Stimulated activated CD4-positive, alpha-beta T cell treated with anti-CD3 and anti-CD28 coated beads, TNF-alpha, amount 100 ng/mL, for 1 hour (primary cell): ENCODE measurements around the gene IQGAP3.
A peak's percentile ranks its signal among the peaks of the same experiment; 100 is the strongest.
"Not testable (repeated sequence)": the region's sequence is repeated elsewhere in the genome, so short reads cannot be mapped to it uniquely, and the experiment has no call there.

ENCODE experiments used
- DNase-seq, 3 donors: peaks; one replicate each; pipeline ENCODE4 v3.0.0-alpha.2; 2020; ENCODE audit warnings: low read depth in 3 of 3, low spot score in 1 of 3

The IQGAP3 gene

DNA sequence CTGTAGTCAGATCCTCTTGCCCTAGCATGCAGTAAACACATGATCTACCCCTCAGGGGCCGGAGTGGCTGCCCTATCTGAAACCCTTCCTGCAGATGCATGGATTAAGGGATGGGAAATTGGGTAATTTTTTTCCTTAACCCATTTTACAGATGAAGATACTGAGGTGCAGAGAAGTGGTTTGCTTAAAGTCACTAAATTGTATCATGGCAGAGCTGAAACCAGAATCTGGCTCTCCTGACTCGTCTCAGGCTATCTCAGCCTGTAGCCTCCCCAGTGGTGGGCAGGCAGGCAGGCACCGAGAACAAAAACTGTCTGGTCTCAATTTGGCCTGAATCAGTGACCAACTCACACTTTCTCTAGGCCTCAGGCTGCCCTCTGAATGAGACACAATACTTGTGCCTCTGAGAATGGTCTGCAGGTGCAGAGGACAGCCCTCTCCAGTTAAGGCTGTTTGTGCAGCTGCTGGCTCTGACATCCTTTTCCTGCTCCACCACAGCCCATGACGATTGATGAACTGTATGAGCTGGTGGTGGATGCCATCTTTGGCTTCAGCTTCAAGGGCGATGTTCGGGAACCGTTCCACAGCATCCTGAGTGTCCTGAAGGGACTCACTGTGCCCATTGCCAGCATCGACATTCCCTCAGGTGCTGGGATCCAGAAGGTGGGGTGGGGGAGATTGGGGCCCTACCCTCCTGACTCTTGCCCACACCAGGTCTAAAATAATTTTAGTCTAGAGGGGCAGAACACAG, 20.7 kb upstream of the IQGAP3 start:
- DNase-seq, result no peak

DNA sequence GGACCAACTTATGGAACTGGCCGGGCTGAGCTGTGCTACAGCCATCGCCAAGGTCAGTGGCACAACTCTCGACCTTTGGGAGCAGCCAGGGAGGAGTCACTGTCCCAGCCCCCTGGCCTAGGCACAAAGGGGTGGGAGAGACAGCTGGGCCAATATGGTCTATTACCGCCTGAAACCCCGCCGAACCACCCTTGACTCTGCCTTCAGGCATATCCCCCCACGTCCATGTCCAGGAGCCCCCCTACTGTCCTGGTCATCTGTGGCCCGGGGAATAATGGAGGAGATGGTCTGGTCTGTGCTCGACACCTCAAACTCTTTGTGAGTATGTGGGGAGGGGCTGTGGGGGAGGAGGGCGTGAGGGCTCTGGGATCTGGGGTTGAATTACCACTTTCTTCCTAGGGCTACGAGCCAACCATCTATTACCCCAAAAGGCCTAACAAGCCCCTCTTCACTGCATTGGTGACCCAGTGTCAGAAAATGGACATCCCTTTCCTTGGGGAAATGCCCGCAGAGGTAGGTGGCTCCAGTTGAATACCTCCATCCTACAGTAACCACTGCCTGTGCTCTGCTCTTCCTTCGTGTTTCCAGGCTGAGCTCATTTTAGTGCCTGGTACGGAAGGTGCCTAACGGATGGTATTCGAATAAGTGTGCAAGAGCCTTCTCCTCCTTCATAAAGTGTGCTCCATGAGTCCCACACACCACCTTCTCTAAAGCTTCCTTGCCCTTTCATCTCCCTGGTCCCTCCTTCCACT, 20.0 kb upstream of the IQGAP3 start:
- DNase-seq, result no peak

DNA sequence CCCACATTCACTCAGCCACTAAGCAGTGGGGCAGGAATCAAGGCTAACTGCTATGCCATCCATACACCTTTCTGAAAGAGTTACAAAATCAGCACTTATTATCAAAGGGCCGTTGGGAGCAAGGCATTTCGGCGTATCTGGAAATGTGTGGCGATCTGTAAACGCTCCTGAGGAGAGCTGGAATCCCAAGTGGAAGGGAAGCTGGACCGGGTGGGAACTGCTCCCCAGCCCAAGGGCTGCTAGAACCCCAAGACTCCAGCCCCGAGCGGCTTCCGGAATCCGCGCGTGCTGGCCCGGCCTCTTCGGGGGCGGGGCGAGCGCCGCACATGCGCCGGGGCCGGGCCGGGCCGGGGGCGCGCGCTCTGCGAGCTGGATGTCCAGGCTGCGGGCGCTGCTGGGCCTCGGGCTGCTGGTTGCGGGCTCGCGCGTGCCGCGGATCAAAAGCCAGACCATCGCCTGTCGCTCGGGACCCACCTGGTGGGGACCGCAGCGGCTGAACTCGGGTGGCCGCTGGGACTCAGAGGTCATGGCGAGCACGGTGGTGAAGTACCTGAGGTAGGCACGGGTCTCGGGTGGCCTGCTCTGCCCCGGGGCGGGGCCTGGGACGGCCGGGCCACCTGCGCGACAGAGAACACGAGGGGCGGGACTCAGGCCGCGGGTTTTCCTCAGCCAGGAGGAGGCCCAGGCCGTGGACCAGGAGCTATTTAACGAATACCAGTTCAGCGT, 19.2 kb upstream of the IQGAP3 start, which contains the start of gene NAXE:
Gene NAXE, plus strand, starts transcription at position 345 of the 726 bp plus-strand sequence. Its CDS starts 29 bp downstream, at position 374.
- peak in 2 of 3 donors; percentile 36 to 57 for DNase-seq

DNA sequence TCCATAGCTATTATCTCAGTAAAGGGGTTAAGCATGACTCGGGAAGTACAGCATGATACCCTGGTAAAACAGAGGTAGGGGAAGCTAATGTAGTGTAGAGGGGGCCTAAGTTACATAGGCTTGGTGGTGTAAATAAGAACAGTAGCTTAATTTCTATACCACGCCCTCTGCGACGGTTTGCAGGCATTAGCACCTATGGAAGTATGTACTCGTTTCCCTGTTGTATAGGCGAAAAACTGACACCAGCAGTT, 18.7 kb upstream of the IQGAP3 start:
- DNase-seq, result no peak

DNA sequence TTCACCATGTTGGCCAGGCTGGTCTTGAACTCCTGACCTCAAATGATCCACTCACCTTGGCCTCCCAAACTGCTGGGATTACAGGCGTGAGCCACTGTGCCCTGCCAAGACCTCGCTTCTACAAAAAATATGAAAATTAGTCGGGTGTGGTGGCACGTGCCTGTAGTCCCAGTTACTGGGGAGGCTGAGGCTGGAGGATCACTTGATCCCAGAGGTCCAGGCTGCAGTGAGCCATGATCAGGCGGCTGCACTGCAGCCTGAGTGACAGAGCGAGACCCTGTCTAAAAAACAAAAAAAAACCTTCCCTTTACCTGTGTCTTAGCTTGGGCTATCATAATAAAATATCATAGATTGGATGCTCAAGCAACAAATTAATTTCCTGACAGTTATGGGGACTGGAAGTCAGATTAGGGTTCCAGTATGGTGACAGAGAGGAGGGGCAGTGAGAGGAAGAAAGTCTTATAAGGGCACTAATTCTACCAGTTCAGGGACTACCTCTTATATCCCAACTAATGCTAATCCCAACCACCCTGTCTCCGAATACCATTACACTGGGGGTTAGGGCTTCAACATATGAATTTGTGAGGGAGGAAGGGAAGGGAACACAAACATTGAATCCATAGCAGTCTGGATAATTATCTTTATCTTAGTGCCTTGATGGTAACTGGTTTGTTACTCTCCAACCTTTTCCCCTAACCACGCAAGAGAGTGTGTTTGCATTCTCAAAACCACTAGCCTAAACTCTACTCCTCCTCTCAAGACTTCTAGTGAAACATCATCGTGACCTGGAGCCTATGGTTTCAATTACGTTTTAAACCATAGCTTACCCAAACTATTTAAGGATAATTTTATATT, 18.2 kb upstream of the IQGAP3 start:
- no peak for DNase-seq

DNA sequence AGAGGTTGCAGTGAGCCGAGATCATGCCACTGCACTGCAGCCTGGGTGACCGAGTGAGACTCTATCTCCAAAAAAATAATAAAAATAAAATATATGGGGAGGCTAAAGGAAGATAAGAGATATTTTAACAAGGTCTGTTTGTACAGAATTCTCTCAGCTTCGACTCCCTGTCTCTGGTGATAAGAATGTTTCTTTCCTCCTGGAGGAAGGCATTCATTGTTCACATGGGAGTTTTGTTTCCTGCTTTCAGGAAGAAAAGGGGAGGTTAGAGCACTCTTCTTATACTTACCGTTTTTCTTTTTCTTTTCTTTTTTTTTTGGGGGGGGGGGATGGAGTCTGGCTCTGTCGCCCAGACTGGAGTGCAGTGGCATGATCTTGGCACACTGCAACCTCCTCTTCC, 17.2 kb upstream of the IQGAP3 start:
- no peak for DNase-seq

DNA sequence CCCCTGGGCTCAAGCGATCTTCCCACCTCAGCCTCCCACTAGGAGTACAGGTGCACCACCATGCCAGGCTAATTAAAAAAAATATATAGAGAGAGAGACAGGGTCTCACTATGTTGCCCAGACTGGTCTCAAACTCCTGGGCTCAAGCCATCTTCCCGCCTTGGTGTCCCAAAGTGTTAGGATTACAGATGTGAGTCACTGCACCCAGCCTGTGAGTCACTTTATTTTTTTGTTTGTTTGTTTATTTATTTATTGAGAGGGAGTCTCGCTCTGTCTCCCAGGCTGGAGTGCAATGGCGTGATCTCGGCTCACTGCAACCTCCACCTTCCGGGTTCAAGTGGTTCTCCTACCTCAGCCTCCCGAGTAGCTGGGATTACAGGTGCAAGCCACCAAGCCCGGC, 15.6 kb upstream of the IQGAP3 start:
- not testable (repeated sequence) for DNase-seq

DNA sequence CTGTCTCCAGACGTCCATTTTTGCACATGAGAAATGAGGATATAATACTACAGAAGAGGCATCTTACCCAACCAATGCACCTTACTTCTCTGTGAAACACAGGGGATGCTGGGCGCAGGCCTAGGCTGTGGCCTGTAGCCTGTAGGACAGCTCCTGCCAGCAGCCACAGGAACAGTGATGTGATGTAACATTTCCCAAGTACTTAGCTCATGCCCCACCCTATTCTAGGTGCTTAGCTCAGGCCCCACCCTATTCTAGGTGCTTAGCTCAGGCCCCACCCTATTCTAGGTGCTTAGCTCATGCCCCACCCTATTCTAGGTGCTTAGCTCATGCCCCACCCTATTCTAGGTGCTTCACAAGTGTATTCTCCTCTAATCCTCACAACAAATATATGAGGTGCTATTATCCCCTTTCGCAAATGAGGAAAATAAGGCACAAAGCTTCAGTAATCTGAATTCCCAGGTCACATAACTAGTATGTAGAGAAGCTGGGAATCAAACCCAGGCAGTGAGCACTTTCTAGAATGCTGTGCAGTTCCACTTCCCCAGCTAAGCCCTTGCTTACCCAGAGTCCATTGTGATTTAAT, 14.6 kb upstream of the IQGAP3 start:
- no peak for DNase-seq

DNA sequence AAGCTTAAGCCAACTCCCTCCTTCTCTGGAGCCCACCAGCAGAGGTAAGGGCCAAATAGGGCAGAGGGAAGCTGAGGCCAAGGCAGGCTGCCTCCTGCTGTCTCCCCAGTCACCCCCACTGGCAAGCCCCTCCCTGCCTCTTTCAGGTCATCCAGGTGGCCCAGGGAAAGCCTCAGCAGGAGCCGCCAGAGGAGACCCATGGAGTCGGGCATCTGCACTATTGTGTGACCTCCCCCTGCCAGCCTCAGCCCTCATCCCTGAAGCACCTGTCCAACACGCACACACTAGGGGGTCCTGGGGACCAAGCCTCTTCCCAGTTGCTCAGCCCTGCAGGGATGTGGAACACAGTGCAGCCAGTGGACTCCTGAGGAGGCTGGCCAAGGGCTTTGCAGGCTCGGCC, 14.0 kb upstream of the IQGAP3 start:
- DNase-seq, result no peak

DNA sequence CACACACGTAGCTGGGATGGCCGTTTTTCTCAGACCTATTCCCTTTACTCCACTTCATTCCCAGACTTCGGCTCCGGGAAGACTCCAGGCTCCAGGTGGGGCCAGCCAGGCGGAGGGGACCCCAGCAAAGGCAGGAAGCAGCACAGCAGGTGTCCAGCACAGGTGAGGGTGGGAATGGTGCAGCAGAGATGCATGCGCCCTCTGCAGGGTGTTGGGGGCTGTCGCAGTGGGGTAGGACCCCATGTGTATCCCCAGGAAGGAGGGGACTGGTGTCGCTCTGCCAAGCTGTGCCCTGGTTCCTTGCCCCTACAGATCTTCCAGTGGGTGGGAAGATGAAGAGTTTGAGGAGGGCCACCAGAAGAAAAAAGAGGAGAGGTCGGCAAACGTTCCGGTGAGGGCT, 12.4 kb upstream of the IQGAP3 start:
- DNase-seq, result no peak

DNA sequence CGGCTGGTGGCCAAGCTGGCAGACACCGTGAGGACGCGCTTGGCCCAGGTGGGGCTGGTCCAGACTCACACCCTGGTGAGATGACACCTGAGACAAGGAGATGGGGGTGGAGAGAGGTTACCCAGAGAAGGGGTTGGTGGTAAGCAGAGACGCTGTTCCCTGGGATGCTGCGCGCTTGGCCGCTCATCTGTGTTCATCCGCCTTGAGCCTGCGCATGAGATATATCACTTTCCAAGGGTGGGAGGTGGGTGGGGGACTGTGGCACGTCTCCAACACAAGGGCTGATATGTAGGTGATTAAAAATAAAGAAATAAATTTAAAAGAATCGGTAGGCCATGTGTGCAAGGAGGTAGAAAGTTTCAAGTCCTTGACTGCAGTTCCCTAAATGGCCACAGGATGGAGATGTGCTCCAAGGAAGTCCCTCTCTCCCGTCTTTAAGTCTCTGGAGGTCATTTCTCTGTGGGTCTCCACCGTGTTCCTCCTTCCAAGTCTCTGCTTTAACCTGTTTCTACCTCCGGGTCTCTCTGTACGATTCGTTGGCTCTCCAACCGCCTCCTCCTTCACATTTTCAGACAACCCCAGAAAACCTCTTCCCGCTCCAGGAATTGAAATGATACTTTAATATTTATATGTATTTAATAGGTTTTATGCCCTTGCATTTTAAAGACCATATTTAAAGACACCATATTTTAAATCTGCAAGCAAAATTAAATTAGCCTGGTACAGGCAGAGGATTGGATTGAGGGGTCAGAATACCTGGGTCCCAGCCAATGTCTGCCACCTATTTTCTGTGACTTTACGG, 11.7 kb upstream of the IQGAP3 start:
- peak; percentile 44 to 51 (median 46) for DNase-seq

DNA sequence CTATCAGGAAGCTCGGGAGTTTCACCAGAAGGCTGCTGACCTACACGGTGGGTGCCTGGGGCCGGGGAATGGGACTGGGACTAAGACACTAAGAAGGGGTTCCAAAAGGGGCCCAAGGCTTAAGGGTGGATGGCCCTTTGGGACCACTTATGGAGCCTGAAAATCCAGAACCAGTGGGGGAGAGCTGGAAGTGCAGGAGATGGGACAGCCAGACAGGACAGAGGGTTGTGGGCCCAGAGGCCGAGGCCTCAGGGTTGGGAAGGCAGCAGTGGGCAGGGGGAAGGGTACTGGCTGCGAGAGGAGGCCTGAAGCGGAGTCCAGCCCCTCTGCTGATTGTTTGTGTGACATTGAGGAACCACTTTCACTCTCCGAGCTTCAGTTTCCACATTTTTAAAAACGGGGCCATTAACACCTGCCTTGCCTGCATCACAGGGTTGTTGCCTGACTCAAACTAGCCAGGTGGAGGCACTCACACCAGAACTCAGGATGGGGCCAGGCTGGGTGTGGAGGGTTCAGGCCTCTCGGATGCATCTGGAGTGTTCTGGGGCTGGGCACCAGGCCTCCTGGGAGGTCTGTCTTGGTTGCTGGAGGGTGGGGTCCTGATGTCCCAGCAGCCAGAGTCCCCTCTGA, 10.1 kb upstream of the IQGAP3 start:
- no peak for DNase-seq

DNA sequence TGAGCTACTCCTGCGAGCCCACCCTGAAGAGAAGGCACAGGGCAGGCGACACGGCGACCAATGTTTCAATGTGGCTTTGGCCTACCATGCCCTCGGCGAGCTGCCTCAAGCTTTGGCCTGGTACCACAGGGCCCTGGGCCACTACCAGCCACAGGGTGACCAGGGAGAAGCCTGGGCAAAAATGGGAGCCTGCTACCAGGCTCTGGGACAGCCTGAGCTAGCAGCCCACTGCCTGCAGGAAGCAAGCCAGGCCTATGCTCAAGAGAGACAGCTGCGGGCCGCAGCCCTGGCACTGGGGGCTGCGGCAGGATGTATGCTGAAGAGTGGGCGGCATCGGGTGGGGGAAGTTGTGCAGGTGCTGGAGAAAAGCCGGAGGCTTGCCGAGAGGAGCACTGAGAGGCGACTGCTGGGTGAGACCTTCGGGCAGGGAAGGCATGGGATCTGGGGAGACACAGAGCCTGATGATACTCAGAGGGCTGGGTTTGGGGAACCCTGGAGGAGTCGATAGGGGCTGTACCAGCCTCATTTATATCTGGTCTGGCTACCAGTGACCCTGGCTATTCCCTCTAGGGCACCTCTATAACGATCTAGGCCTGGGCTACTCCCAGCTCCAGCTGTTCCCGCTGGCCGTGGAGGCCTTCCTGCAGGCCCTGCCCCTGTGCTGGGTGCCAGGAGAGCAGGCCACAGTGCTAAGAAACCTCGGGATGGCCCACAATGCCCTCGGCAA, 9.5 kb upstream of the IQGAP3 start:
- DNase-seq, result no peak

DNA sequence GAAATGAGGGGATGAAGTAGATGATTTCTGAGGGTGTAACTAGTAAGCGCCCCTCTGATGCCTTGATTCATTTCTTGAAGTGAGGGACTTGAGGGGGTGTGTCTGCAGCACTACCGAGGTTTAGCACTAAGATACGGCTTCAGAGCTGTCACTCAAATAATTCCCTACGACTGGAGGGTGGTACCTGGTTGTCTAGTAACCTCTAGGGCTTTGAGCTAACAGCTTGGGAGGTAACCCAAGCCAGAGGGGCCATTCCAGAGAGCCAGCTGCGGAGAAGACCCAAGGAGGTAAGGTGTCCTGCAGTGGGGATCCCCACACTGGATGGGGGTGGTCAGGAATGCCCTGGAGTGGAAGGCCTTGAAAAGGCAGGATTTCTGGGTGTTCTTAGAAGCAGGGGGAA, 7.1 kb upstream of the IQGAP3 start, which contains the start of gene TTC24:
Gene TTC24, plus strand, starts transcription at position 252 of the 400 bp plus-strand sequence. CDS start 1,642 bp downstream, outside the sequence.
- no peak for DNase-seq

DNA sequence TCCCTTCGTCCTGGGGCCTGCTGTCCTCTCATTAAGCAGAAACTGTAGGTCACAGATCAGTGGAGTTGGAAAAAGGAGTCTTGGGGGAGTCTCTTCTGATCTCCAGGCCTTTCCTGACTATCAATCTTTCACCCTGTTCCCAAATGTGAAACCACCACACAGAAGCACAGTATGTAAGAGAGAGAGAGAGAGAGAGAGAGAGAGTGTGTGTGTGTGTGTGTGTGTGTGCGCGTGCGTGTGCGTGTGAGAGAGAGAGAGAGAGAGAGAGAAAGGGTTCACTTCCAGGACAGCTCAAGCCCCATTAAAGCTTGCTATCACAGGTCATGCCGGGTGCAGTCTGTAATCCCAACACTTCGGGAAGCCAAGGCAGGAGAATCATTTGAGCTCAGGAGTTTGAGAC, 5.7 kb upstream of the IQGAP3 start:
- no peak for DNase-seq

DNA sequence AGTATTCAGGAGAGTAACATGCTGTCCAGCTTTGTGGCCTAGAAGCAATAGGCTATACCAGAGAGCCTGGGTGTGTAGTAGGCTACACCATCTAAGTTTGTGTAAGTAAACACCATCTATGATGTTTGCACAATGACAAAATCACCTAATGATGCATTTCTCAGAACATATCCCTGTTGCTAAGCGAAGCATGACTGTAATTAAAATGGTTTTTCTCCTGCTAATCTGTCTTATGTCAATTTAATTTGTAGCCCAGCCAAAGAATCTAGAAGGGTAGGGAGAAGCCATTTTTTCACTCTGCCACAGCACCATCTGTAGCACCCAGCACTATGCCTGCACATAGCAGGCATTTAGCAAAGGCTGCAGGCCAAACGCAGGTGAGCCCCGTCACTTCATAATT, 5.2 kb upstream of the IQGAP3 start:
- no peak for DNase-seq

DNA sequence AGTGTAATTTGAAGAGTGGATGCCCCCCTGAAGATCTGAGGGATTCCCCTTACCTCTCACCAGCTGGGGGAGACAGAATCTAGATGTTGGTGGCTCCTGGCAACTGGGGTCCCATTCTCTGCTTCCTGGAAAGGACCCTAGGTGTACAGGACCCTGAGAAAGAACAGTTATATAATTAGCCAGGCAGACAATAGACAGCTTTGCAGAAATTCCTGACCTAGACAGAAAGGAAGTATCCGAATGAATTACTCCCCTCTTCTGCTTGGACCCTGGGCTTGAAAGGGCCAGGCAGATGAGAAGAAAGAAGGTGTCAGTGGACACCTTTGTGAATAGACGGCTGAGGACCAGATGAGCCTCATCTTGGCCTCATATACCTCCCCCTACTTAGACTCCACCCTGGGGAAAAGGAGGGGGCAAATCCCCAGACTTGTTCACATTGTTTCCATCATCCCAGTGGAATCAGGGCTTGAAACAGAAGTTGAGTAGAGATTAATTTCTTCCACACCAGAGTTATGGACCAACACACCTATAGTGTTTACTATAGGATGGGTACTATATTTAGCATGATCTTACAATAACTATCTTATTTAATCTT, 1.8 kb upstream of the IQGAP3 start:
- DNase-seq, result no peak

DNA sequence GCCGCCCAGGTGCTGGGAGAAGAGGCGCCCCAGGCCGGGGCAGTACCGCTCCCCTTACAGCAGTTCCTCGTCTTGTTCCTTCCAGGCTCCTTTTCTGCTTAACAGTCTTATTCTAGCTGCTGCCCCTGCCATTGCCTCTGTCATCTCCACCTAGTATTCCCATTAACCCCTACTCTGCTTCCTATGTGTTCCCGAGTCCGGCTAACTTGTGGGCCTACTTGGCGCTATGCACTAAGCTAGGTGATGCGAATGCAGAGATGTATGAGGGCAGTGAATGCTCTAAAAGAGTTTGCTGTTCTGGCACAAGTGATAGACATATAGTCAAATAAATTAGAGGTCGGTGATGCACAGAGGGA, 276 bp upstream of the IQGAP3 start:
- no peak for DNase-seq
